ENCODE measurements around the gene PRKN.

The PRKN gene

DNA sequence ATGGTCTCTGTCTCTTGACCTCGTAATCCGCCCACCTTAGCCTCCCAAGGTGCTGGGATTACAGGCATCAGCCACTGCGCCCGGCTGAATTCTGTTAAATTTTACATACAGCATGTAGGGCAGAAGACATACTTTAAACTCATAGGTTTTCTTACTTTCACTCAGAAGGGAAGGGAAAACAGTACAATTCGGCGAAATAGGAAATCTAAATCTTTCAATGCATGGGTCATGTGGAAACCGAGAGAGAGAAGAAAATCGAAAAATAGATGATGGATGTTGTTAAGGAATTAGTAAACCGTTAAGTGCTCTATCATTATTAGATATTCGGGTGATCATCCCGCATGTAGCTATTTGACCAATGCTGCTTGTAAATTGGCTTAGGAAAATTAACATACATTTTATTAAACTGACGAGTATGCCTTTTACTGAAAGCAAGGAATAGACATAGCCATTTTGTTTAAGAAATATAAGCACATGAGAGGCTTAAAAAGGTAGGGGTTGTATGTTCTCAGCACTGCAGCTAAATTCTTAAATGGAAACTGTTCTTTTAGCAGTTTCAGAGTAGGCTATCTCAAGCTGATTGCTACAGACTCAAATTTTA, 1289.0 kb downstream of the PRKN start:
- TF ChIP-seq, protein P1, sequence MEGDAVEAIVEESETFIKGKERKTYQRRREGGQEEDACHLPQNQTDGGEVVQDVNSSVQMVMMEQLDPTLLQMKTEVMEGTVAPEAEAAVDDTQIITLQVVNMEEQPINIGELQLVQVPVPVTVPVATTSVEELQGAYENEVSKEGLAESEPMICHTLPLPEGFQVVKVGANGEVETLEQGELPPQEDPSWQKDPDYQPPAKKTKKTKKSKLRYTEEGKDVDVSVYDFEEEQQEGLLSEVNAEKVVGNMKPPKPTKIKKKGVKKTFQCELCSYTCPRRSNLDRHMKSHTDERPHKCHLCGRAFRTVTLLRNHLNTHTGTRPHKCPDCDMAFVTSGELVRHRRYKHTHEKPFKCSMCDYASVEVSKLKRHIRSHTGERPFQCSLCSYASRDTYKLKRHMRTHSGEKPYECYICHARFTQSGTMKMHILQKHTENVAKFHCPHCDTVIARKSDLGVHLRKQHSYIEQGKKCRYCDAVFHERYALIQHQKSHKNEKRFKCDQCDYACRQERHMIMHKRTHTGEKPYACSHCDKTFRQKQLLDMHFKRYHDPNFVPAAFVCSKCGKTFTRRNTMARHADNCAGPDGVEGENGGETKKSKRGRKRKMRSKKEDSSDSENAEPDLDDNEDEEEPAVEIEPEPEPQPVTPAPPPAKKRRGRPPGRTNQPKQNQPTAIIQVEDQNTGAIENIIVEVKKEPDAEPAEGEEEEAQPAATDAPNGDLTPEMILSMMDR (conservative IDR thresholded peaks at IDR 0.05; ENCODE audit: low read depth, low read length), result no peak
- no peaks in the 10 kb centered on the region for H3K79me2 ChIP-seq (ENCODE audit: insufficient read depth, low read depth)
- no peaks in the 10 kb centered on the region for H3K4me1 ChIP-seq (ENCODE audit: low read depth, poor library complexity, severe bottlenecking)
- no peaks in the 10 kb centered on the region for H4K20me1 ChIP-seq (ENCODE audit: insufficient read depth)
- no peak overlapping the region for H2AFZ ChIP-seq (ENCODE audit: low read depth)
- no peak overlapping the region for H3K4me2 ChIP-seq
- no peaks in the 10 kb centered on the region for H3K27me3 ChIP-seq (ENCODE audit: insufficient read depth, low read depth)
- H3K36me3 ChIP-seq (ENCODE audit: insufficient read depth), result no peaks in the 10 kb centered on the region
- no peak overlapping the region for H3K4me3 ChIP-seq (IDR thresholded peaks at IDR 0.05; ENCODE audit: insufficient read depth, low read depth, low read length)
- no peak overlapping the region for H3K9ac ChIP-seq
- H3K27ac ChIP-seq, result no peak overlapping the region

DNA sequence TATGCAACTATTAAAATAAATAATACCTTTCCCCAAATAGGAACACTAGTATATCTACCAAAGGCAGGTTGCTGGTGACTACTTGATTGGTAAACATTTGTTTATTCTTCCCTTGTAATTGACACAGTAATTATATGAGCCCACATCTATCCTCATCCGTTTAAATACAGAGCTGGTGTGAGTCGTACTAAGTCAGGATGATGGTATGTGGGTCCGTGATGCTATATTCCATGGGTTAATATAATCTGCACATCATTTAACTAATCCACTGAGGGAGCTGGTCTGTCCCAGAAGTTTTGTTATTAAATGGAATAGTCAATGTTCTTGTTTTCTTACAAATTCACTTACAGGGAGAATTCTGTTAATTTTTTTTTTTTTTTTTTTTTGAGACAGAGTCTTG, 1289.7 kb downstream of the PRKN start:
- Histone ChIP-seq H3K27me3 (ENCODE audit: insufficient read depth, low read depth) (no peaks in the 10 kb centered on the region), H3K36me3 (ENCODE audit: insufficient read depth) (no peaks in the 10 kb centered on the region), H4K20me1 (ENCODE audit: insufficient read depth) (no peaks in the 10 kb centered on the region), H3K4me2 (no peak overlapping the region), H3K4me3 (IDR thresholded peaks at IDR 0.05; ENCODE audit: insufficient read depth, low read depth, low read length) (no peak overlapping the region), H2AFZ (ENCODE audit: low read depth) (no peak overlapping the region), H3K4me1 (ENCODE audit: low read depth, poor library complexity, severe bottlenecking) (no peaks in the 10 kb centered on the region), H3K27ac (no peak overlapping the region), H3K79me2 (ENCODE audit: insufficient read depth, low read depth) (no peaks in the 10 kb centered on the region), H3K9ac (no peak overlapping the region)
- TF ChIP-seq, protein P1 (conservative IDR thresholded peaks at IDR 0.05; ENCODE audit: low read depth, low read length), result no peak

DNA sequence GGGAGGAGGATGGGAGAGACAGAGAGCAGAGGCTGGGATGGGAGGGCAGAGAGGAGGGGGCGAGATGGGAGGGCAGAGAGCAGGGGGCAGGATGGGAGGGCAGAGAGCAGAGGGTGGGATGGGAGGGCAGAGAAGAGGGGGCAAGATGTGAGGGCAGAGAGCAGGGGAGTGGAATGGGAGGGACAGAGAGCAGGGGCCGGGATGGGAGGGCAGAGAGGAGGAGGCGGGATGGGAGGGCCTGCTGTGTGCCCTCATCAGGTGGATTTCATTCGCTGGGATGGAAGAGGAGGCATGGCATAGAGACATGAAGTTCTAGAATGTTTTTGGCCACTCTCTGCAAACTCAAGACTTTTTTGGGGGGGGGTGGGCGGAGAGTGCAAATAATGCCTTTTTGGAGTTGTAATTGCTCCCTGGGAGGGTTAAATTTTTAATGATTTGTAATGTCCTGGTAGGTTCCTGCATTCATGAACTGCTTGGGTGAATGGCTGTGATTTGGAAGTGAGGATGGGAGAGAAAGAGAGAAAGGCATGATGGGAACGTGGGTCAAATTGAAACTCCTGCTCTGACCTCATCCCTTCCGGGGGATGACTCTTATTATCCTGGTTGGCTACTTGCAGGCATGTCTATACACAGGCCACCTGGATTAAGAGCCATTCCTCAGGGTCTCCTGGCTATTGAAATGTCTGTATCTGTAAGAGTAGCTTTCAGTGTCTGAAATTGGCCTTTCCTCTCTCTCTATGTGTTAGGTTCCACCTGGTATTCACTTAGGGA, 1291.3 kb downstream of the PRKN start:
- H3K4me3 ChIP-seq (IDR thresholded peaks at IDR 0.05; ENCODE audit: insufficient read depth, low read depth, low read length), result no peak overlapping the region
- H3K27me3 ChIP-seq (ENCODE audit: insufficient read depth, low read depth), result no peaks in the 10 kb centered on the region
- H3K4me2 ChIP-seq, result no peak overlapping the region
- no peaks in the 10 kb centered on the region for H3K36me3 ChIP-seq (ENCODE audit: insufficient read depth)
- H4K20me1 ChIP-seq (ENCODE audit: insufficient read depth), result no peaks in the 10 kb centered on the region
- no peaks in the 10 kb centered on the region for H3K4me1 ChIP-seq (ENCODE audit: low read depth, poor library complexity, severe bottlenecking)
- no peak overlapping the region for H3K27ac ChIP-seq
- no peak overlapping the region for H2AFZ ChIP-seq (ENCODE audit: low read depth)
- TF ChIP-seq, protein P1 (conservative IDR thresholded peaks at IDR 0.05; ENCODE audit: low read depth, low read length), result no peak
- H3K79me2 ChIP-seq (ENCODE audit: insufficient read depth, low read depth), result no peaks in the 10 kb centered on the region
- no peak overlapping the region for H3K9ac ChIP-seq

DNA sequence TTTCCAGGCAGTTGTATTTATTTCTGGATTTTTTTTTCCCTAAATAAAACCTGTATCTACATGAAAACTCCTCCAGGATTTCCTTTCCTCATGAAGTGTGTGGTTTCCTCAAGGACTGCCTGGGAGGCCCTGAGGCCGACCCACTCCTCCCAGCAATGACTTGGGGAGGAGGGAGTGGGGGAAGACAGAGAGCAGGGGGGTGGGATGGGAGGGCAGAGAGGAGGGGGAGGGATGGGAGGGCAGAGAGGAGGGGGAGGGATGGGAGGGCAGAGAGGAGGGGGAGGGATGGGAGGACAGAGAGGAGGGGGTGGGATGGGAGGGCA, 1291.9 kb downstream of the PRKN start:
- H3K36me3 ChIP-seq (ENCODE audit: insufficient read depth), result no peaks in the 10 kb centered on the region
- H3K4me3 ChIP-seq (IDR thresholded peaks at IDR 0.05; ENCODE audit: insufficient read depth, low read depth, low read length), result no peak overlapping the region
- no peaks in the 10 kb centered on the region for H4K20me1 ChIP-seq (ENCODE audit: insufficient read depth)
- H3K4me2 ChIP-seq, result no peak overlapping the region
- H2AFZ ChIP-seq (ENCODE audit: low read depth), result no peak overlapping the region
- TF ChIP-seq, protein P1 (conservative IDR thresholded peaks at IDR 0.05; ENCODE audit: low read depth, low read length), result no peak
- H3K79me2 ChIP-seq (ENCODE audit: insufficient read depth, low read depth), result no peaks in the 10 kb centered on the region
- no peak overlapping the region for H3K9ac ChIP-seq
- no peaks in the 10 kb centered on the region for H3K27me3 ChIP-seq (ENCODE audit: insufficient read depth, low read depth)
- no peak overlapping the region for H3K27ac ChIP-seq
- H3K4me1 ChIP-seq (ENCODE audit: low read depth, poor library complexity, severe bottlenecking), result no peaks in the 10 kb centered on the region
